K562 (cell line): Measurements from ENCODE around the gene EPHA2. TPM values are rescaled to one million over a fixed set of nuclear protein-coding genes. Genes with fewer than 3 reads are reported as not detected.

Experiments
- DPF2 ChIP-seq: fragments of 450-650 bp; IDR thresholded peaks from 2 replicates; pipeline ENCODE4 v1.6.1; 2016
- FOXM1 ChIP-seq, 2 experiments: fragments of 450-650 bp in 1 of 2; sonication (generic) in 1 of 2; formaldehyde crosslinking in 1 of 2; IDR thresholded peaks; 2 replicates each; pipeline versions ENCODE4 v1.6.1 to v1.9.0; 2017 to 2022; ENCODE audit warnings: low read depth in 2 of 2, mild to moderate bottlenecking in 2 of 2, missing genetic modification reagents in 1 of 2, moderate library complexity in 1 of 2
- HNRNPLL ChIP-seq: fragments of 200-400 bp; formaldehyde crosslinking; IDR thresholded peaks from 2 replicates; pipeline ENCODE4 v1.6.1; 2017; ENCODE audit warnings: low read length, low read depth, mild to moderate bottlenecking; ENCODE audit not compliant: poor library complexity, severe bottlenecking
- MED1 ChIP-seq: sonication (generic); formaldehyde crosslinking; IDR thresholded peaks from 2 replicates; pipeline ENCODE4 v1.8.1; 2023; ENCODE audit warnings: missing genetic modification reagents, borderline replicate concordance
- MIER1 ChIP-seq: fragments of 450-650 bp; IDR thresholded peaks from 2 replicates; pipeline ENCODE4 v1.6.1; 2016; ENCODE audit warnings: antibody characterized with exemption, mild to moderate bottlenecking, low read depth
- NCOA6 ChIP-seq: fragments of 450-650 bp; IDR thresholded peaks from 2 replicates; pipeline ENCODE4 v1.6.1; 2017; ENCODE audit warnings: mild to moderate bottlenecking
- POLR2H ChIP-seq: IDR thresholded peaks from 2 replicates; pipeline ENCODE4 v1.6.1; 2016; ENCODE audit warnings: missing genetic modification characterization, low read depth, mild to moderate bottlenecking, control low read depth, missing compliant biosample characterization, moderate library complexity
- TAF15 ChIP-seq: fragments of 200-400 bp; formaldehyde crosslinking; IDR thresholded peaks from 2 replicates; pipeline ENCODE4 v1.6.1; 2017; ENCODE audit warnings: mild to moderate bottlenecking, low read depth, low read length, moderate library complexity
- TEAD1 ChIP-seq, 2 experiments: fragments of 450-650 bp in 1 of 2; sonication (generic) in 1 of 2; formaldehyde crosslinking; IDR thresholded peaks; 2 replicates each; pipeline versions ENCODE4 v1.4.0 to v1.8.0; 2020 to 2022; ENCODE audit warnings: mild to moderate bottlenecking in 2 of 2, missing genetic modification reagents in 1 of 2
- ZNF217 ChIP-seq: sonication (generic); formaldehyde crosslinking; IDR thresholded peaks from 2 replicates; pipeline ENCODE4 v1.8.0; 2022; ENCODE audit warnings: mild to moderate bottlenecking, missing genetic modification reagents
- ZNF699 ChIP-seq: fragments of 250-450 bp; sonication (Bioruptor Pico); IDR thresholded peaks from 2 replicates; pipeline ENCODE4 v1.8.0; 2021; ENCODE audit warnings: mild to moderate bottlenecking, moderate library complexity; ENCODE audit not compliant: insufficient replicate concordance
- ZNF75A ChIP-seq: fragments of 450-650 bp; formaldehyde crosslinking; IDR thresholded peaks from 2 replicates; pipeline ENCODE4 v1.4.0; 2020; ENCODE audit warnings: mild to moderate bottlenecking
- ZNF76 ChIP-seq: fragments of 250-450 bp; sonication (Bioruptor Pico); IDR thresholded peaks from 2 replicates; pipeline ENCODE4 v1.4.0; 2020; ENCODE audit warnings: mild to moderate bottlenecking, moderate library complexity, borderline replicate concordance
- polyA plus RNA-seq, 8 experiments: library from polyadenylated mRNA; depleted of rRNA in 4 of 8; stranded (reverse) in 5 of 8; unstranded in 3 of 8; fragments of >200 nt; fragmentation: Nextera tagmentation in 2 of 8; fragmentation: Illumina TruSeq in 1 of 8; extraction: Ambion mirVana in 2 of 8; extraction: Trizol in 1 of 8; gene quantifications; 2 replicates each; pipeline versions ENCODE4 v1.2.1 to v1.2.3, GENCODE V29; 2011 to 2014; ENCODE audit warnings: inconsistent platforms in 1 of 8, missing spikeins in 1 of 8
- total RNA-seq, 7 experiments: library from RNA; depleted of rRNA in 6 of 7; stranded (reverse); fragments of >200 nt in 6 of 7; fragmentation: Illumina TruSeq in 2 of 7; extraction: Trizol in 2 of 7; gene quantifications; 2 replicates each; pipeline versions ENCODE4 v1.2.1 to v1.2.3, GENCODE V29; 2011 to 2021; ENCODE audit warnings: low replicate concordance in 1 of 7
- TF ChIP-seq, protein P1 (sequence below), 2 experiments: fragments of 200-800 bp in 1 of 2; sonication (Bioruptor generic) in 1 of 2; sonication (generic) in 1 of 2; formaldehyde crosslinking in 1 of 2; IDR thresholded peaks in 1 of 2; conservative IDR thresholded peaks in 1 of 2; 2 replicates each; pipeline versions ENCODE4 v1.5.0 to v1.6.1; 2016 to 2020; ENCODE audit warnings: missing compliant biosample characterization in 1 of 2, missing genetic modification characterization in 1 of 2, missing genetic modification reagents in 1 of 2
- TF ChIP-seq, protein P2 (sequence below): fragments of 250-450 bp; sonication (Bioruptor Pico); IDR thresholded peaks from 2 replicates; pipeline ENCODE4 v1.5.0; 2021

The EPHA2 gene
- total and polyA plus RNA-seq, 9 of the 15 experiments (the other 6 are each of a cell fraction or from before 2014, with no cell fraction given) = 0.04 to 0.40 (median 0.07) TPM; not detected in 4

DNA sequence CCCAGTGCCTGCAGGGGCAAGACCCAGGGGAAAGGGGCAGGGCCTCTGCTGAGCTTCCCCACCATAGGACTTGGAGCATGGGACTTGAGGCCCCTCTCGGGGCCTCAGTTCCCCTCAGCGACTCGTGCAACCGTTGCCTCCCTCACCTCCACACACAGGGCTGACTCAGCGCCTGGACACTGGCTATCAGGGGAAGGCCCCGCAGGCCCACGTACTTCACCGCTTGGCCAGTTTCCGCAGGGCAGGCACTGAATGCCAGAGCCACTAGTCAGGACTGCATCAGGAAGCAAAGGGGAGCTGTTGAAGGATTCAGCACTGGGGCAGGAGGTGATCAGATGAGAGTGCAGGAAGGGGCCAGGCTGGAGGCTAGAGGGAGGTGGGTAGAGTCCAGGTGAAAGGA lies 66.9 kb downstream of the EPHA2 start (continued):
- TF ChIP-seq TEAD1 (CRISPR knock-in tag; IDR thresholded peaks at IDR 0.05) = no peak
- TF ChIP-seq ZNF699 (CRISPR knock-in tag) = no peak
- TF ChIP-seq, protein P1, sequence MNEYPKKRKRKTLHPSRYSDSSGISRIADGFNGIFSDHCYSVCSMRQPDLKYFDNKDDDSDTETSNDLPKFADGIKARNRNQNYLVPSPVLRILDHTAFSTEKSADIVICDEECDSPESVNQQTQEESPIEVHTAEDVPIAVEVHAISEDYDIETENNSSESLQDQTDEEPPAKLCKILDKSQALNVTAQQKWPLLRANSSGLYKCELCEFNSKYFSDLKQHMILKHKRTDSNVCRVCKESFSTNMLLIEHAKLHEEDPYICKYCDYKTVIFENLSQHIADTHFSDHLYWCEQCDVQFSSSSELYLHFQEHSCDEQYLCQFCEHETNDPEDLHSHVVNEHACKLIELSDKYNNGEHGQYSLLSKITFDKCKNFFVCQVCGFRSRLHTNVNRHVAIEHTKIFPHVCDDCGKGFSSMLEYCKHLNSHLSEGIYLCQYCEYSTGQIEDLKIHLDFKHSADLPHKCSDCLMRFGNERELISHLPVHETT (CRISPR knock-in tag; conservative IDR thresholded peaks at IDR 0.05 in 1 of 2, IDR thresholded peaks at IDR 0.05 in 1 of 2) = no peak
- TF ChIP-seq HNRNPLL = no peak
- no peak for TF ChIP-seq ZNF75A (CRISPR knock-in tag)
- no peak for TF ChIP-seq FOXM1 (IDR thresholded peaks at IDR 0.05; ENCODE audit: low read depth)
- TF ChIP-seq FOXM1 (CRISPR knock-in tag; IDR thresholded peaks at IDR 0.05; ENCODE audit: low read depth) = no peak
- TF ChIP-seq DPF2 = 0 out of 2 replicates have a peak, but pooled peaks have one; percentile 24
- TF ChIP-seq, protein P2, sequence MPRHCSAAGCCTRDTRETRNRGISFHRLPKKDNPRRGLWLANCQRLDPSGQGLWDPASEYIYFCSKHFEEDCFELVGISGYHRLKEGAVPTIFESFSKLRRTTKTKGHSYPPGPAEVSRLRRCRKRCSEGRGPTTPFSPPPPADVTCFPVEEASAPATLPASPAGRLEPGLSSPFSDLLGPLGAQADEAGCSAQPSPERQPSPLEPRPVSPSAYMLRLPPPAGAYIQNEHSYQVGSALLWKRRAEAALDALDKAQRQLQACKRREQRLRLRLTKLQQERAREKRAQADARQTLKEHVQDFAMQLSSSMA (CRISPR knock-in tag) = no peak
- TF ChIP-seq ZNF76 (CRISPR knock-in tag) = no peak
- TF ChIP-seq POLR2H (tag) = no peak
- no peak for TF ChIP-seq MIER1
- TF ChIP-seq MED1 (CRISPR knock-in tag) = no peak
- TF ChIP-seq ZNF217 (CRISPR knock-in tag) = no peak
- TF ChIP-seq NCOA6 = no peak
- TF ChIP-seq TAF15 = no peak
